ENCODE data around the gene SYCP2. TPM values are rescaled to one million over a fixed set of nuclear protein-coding genes. Genes with fewer than 3 reads are reported as not detected.

The SYCP2 gene
- total RNA-seq, 1 donor from 2014 or later: 60.9 TPM

GRCh38 chr20:59940129-59940955, 6.9 kb upstream of the SYCP2 start, which contains the start of the genes FAM217B and PPP1R3D:
FAM217B (plus strand) TSS chr20:59940389; CDS start chr20:59943944, 3,555 bp downstream.
PPP1R3D (minus strand) TSS chr20:59940305; CDS start chr20:59939931, 374 bp downstream.
- Histone ChIP-seq H3K36me3 (peaks cover 13 to 33% of the 10 kb centered on the region in 2 donors), H3K4me1 (peaks cover 14 to 31% of the 10 kb centered on the region in 2 donors), H3K9me3 (no peaks in the 10 kb centered on the region), H3K4me3 (peak within 1 kb of the TSS; percentile 79 to 88), H3K27ac (peak within 1 kb of the TSS; percentile 92 to 94), H3K27me3 (no peaks in the 10 kb centered on the region)
- intact Hi-C loops (cut with DNase I): loop anchor here (5.0 kb wide), 1 partner anchor 1633 kb away; the partner anchor contains the start of gene RAB22A
- peak in 1 of 3 experiments; percentile 3 for TF ChIP-seq CTCF (IDR thresholded peaks at IDR 0.05)
- DNase-seq (ENCODE audit: low spot score in 2 of 2): peak; percentile 95 to 99

- Histone ChIP-seq H3K4me3 (peak overlapping the region; percentile 79 to 88), H3K36me3 (peaks cover 13 to 28% of the 10 kb centered on the region in 2 donors), H3K4me1 (peaks cover 14 to 31% of the 10 kb centered on the region in 2 donors), H3K27me3 (no peaks in the 10 kb centered on the region), H3K9me3 (no peaks in the 10 kb centered on the region), H3K27ac (peak overlapping the region; percentile 92 to 94)
- intact Hi-C loops (cut with DNase I): loop anchor here (5.0 kb wide), 3 partner anchors 943 to 1633 kb away; partner anchors contain the start of gene RAB22A
- peak in 1 of 2 donors; percentile 72 for DNase-seq (ENCODE audit: low spot score in 2 of 2)
- TF ChIP-seq CTCF (IDR thresholded peaks at IDR 0.05): no peak
Observed at GRCh38 chr20:59939879-59940128, 6.4 kb upstream of the SYCP2 start.

- no peak for TF ChIP-seq CTCF (IDR thresholded peaks at IDR 0.05)
- Histone ChIP-seq H3K27ac (peak overlapping the region; percentile 92 to 94), H3K4me1 (peaks cover 14 to 31% of the 10 kb centered on the region in 2 donors), H3K27me3 (no peaks in the 10 kb centered on the region), H3K4me3 (peak overlapping the region; percentile 79 to 88), H3K36me3 (peaks cover 9 to 23% of the 10 kb centered on the region in 2 donors), H3K9me3 (no peaks in the 10 kb centered on the region)
- no peak for DNase-seq (ENCODE audit: low spot score in 2 of 2)
- intact Hi-C loops (cut with DNase I): loop anchor here (5.0 kb wide), 2 partner anchors 942 to 1047 kb away; no protein-coding TSS in a partner anchor
Observed at GRCh38 chr20:59939052-59939878, 5.8 kb upstream of the SYCP2 start.

- DNase-seq (ENCODE audit: low spot score in 2 of 2): no peak
- Histone ChIP-seq H3K36me3 (peaks cover 4 to 17% of the 10 kb centered on the region in 2 donors), H3K9me3 (no peaks in the 10 kb centered on the region), H3K4me1 (peaks cover 14 to 31% of the 10 kb centered on the region in 2 donors), H3K4me3 (peak overlapping the region; percentile 79 to 88), H3K27ac (peak overlapping the region; percentile 19 to 94), H3K27me3 (no peaks in the 10 kb centered on the region)
- TF ChIP-seq CTCF (IDR thresholded peaks at IDR 0.05): no peak
- intact Hi-C loops (cut with DNase I): loop anchor here (5.0 kb wide), 2 partner anchors 941 to 1046 kb away; no protein-coding TSS in a partner anchor
Observed at GRCh38 chr20:59938696-59939051, 5.2 kb upstream of the SYCP2 start.

- Histone ChIP-seq H3K4me1 (peaks cover 15 to 31% of the 10 kb centered on the region in 2 donors), H3K27me3 (no peaks in the 10 kb centered on the region), H3K36me3 (peaks cover 3 to 14% of the 10 kb centered on the region in 2 donors), H3K4me3 (peak overlapping the region in 1 of 2 donors; percentile 88), H3K27ac (peak overlapping the region; percentile 19 to 94), H3K9me3 (no peaks in the 10 kb centered on the region)
- no peak for DNase-seq (ENCODE audit: low spot score in 2 of 2)
- TF ChIP-seq CTCF (IDR thresholded peaks at IDR 0.05): no peak
- intact Hi-C loops (cut with DNase I): loop anchor here (5.0 kb wide), 2 partner anchors 941 to 1046 kb away; no protein-coding TSS in a partner anchor
Observed at GRCh38 chr20:59938221-59938620, 4.8 kb upstream of the SYCP2 start.
